GM10266 (cell line): Measurements from ENCODE around the gene RNU2-63P.
"Not testable (repeated sequence)": the region's sequence is repeated elsewhere in the genome, so short reads cannot be mapped to it uniquely, and the experiment has no call there.

Experiments
- DNase-seq: peaks from one replicate; pipeline ENCODE4 v3.0.0; 2012; ENCODE audit errors: extremely low spot score
- TF ChIP-seq, protein P1 (sequence below): IDR thresholded peaks from 2 replicates; pipeline ENCODE4 v1.5.1; 2012; ENCODE audit warnings: mild to moderate bottlenecking, low read depth; ENCODE audit not compliant: control insufficient read depth, insufficient read depth; ENCODE audit errors: missing control alignments

Gene RNU2-63P

DNA sequence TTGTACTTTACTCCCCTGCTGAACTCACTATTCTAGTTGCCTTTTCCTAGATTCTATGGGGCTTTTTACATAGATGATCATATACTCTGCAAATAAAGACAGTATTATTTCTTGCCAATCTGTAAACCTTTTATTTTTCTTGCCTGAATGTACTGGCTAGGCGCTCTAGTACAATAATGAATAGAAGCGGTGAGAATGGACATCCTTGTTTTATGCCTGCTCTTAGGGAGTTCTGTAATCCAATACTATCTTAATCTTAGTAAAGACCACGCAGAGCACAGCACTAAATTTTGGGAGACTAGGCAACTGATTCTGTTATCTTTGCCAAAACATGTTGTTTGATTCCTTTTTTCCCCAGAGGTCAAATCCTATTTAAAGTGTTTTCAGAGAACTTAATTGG lies 32.2 kb upstream of the RNU2-63P start:
- TF ChIP-seq, protein P1, sequence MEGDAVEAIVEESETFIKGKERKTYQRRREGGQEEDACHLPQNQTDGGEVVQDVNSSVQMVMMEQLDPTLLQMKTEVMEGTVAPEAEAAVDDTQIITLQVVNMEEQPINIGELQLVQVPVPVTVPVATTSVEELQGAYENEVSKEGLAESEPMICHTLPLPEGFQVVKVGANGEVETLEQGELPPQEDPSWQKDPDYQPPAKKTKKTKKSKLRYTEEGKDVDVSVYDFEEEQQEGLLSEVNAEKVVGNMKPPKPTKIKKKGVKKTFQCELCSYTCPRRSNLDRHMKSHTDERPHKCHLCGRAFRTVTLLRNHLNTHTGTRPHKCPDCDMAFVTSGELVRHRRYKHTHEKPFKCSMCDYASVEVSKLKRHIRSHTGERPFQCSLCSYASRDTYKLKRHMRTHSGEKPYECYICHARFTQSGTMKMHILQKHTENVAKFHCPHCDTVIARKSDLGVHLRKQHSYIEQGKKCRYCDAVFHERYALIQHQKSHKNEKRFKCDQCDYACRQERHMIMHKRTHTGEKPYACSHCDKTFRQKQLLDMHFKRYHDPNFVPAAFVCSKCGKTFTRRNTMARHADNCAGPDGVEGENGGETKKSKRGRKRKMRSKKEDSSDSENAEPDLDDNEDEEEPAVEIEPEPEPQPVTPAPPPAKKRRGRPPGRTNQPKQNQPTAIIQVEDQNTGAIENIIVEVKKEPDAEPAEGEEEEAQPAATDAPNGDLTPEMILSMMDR, result no peak
- no peak for DNase-seq

DNA sequence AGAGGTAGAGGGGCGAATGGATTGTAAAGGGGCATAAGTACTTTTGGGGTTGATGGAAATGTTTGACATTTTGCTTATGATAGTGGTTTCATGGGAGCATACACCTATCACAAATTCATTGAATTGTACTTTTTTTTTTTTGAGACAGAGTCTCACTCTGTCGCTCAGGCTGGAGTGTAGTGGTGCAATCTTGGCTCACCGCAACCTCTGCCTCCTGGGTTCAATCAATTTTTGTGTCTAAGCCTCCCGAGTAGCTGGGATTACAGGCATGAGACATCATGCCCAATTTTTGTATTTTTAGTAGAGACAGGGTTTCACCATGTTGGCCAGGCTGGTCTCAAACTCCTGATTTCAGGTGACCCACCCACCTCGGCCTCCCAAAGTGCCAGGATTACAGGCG lies 29.2 kb upstream of the RNU2-63P start:
- DNase-seq, result not testable (repeated sequence)

DNA sequence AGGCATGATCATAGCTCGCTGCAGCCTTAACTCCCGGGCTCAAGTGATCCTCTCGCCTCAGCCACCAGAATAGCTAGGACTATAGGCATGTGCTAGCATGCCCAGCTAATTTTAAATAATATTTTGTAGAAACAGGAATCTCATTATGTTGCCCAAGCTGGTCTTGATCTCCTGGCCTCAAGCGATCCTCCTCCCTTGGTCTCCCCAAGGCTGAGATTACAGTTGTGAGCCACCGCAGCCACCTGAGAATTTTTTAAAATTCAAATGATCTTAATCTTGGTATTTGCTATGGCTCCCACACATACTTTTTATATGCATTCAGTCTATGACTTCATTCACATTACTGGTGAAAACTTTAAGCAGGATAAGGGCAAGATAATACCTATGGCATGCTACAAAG lies 26.1 kb upstream of the RNU2-63P start:
- TF ChIP-seq, protein P1, result no peak
- DNase-seq, result no peak

DNA sequence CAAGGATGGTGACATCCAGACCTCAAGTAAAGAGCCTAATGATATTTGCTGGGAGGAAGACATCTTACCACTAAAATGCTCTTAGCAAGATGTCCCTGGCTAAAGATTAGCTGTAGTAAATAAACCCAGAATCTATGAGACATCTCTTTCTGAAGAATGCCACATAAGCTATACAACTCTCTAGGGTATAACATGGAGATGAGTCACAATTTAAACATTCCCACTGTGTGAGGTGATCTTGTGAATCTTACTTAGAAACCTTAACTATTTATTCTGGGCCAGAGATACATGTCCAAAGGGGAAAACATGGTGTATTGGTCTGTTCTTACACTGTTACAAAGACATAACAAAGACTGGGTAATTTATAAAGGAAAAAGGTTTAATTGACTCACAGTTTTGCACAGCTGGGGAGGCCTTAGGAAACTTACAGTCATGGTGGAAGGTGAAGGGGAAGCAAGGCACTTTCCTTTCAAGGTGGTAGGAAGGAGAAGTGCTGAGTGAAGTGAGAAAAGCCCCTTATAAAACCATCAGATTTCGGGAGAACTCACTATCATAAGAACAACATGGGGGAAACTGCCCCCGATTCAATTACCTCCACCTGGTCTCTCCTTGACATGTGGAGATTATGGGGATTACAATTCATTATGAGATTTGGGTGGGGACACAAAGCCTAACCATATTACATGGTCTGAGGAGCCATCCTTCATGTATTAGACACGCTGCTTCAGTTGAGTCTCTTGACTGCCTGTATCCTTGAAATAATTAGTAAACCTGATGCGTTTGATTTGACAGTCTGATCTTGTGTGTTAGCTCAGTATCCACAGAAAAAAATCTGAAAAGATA lies 22.1 kb upstream of the RNU2-63P start:
- DNase-seq, result no peak
- TF ChIP-seq, protein P1, result no peak

DNA sequence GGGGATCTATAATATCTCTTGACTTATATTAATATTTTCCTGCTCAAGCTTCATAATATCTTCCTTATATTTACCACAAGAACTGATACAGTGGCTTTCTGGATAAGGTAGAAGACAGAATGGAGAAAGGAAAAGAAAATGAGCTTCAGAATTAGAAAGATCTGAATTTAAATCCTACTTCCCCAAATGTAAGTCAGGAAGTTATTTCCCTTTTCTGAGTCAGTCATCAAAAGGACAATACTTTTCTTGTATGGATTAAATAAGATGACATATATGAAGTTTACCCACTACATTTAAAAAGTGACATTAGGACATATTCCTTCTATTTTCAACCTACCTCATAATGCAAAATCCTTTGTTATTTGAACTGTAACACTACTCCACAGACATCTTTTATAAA lies 20.3 kb upstream of the RNU2-63P start:
- TF ChIP-seq, protein P1, result no peak
- no peak for DNase-seq

DNA sequence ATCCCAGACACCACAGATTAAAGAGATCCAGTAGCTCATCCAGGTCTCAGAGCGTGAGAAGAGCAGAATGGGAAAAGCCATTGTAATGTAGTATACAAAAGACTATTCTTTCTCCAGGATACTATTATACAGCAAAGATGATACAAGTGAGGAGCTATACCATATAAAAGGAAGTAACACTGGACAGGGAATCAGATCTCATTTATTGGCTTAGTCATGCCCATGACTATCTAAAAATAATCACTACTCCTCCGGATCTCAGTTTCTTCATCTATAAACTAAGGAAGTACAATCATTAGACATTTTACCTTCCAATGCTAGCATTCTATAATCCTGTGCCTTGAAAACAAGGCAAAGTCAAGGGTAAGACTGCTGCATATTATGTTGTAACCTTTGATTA lies 19.8 kb upstream of the RNU2-63P start:
- DNase-seq, result no peak
- TF ChIP-seq, protein P1, result no peak

DNA sequence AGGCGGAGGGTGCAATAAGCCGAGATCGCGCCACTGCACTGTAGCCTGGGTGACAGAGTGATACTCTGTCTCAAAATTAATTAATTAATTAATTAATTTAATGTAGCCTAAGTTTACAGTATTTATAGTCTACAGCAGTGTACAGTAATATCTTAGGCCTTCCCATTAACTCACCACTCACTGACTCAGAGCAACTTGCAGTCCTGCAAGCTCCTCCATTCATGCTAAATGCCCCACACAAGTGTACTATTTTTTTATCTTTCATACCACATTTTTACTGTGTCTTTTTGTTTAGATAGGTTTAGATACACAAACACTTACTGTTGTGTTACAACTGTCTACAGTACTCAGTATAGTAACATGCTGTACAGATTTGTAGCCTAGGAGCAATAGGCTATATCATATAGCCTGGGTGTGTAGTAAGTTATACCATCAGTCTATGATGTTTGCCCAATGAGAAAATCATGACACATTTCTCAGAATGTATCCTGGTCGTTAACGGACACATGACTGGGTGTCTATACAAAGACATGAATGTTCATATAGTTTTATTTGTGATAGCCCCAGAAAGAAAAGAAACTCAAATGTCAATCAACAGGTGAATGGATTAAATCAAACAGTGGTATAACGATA lies 15.8 kb upstream of the RNU2-63P start:
- TF ChIP-seq, protein P1, result no peak
- no peak for DNase-seq
